ENCODE data around the gene KANK2.
"Not testable (repeated sequence)": the region's sequence is repeated elsewhere in the genome, so short reads cannot be mapped to it uniquely, and the experiment has no call there.

The KANK2 gene

DNA sequence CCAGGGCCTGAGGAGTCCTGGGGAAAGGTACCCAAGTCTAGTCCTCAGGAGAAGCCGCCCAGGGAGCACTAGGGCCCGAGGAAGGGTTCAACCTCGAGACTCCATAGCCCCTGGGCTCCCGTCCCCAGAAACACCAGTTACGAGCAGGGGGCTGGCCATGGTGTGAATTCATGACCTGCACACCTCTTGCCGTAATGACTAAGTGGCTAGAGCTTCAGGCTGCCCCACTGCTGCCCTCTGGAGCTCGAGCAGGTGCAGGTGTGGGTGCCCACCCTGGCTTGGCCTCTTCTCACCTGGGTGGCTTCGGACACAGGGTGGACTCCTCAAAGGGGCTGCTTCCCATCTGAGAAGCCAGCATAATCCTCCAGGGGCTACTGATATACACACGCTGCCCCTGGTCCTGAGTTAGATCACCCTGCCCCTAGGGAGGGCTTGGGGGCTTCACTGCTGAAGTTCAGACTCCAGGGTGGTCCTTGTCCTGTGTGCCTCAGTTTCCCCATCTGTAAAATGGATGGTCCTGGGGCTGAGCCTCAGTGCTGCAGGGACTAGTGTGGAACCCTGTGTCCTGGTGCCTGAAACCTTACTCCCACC is 55.3 kb downstream of the KANK2 start:
- DNase-seq (ENCODE audit: low read depth), result no peak
- no peak overlapping the region for H3K4me3 ChIP-seq (ENCODE audit: low read depth, low read length)
- TF ChIP-seq, protein P1, sequence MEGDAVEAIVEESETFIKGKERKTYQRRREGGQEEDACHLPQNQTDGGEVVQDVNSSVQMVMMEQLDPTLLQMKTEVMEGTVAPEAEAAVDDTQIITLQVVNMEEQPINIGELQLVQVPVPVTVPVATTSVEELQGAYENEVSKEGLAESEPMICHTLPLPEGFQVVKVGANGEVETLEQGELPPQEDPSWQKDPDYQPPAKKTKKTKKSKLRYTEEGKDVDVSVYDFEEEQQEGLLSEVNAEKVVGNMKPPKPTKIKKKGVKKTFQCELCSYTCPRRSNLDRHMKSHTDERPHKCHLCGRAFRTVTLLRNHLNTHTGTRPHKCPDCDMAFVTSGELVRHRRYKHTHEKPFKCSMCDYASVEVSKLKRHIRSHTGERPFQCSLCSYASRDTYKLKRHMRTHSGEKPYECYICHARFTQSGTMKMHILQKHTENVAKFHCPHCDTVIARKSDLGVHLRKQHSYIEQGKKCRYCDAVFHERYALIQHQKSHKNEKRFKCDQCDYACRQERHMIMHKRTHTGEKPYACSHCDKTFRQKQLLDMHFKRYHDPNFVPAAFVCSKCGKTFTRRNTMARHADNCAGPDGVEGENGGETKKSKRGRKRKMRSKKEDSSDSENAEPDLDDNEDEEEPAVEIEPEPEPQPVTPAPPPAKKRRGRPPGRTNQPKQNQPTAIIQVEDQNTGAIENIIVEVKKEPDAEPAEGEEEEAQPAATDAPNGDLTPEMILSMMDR (IDR thresholded peaks at IDR 0.05; ENCODE audit: control insufficient read depth, extremely low read depth, insufficient read depth), result 0 out of 2 replicates have a peak, but pooled peaks have one; percentile 5

DNA sequence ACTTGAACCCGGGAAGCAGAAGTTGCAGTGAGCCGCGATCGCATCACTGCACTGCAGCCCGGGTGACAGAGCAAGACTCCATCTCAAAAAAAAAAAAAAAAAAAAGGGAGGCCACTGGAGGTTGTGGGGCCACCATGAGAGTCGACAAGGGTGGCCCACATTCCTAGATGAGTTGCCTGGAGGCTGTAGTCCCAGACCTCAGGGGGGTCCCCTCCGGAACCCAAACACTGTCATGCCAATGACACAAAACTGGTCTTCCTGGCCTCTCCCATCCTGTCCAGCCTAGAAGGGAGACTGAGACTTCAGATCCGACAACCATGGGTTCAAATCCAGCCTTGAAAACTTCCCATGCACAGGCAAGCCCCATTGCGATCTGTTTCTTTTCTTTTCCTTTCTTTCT is 56.4 kb downstream of the KANK2 start:
- TF ChIP-seq, protein P1 (IDR thresholded peaks at IDR 0.05; ENCODE audit: control insufficient read depth, extremely low read depth, insufficient read depth), result no peak
- DNase-seq (ENCODE audit: low read depth), result no peak
- no peak overlapping the region for H3K4me3 ChIP-seq (ENCODE audit: low read depth, low read length)

- H3K4me3 ChIP-seq (ENCODE audit: low read depth, low read length), result not testable (repeated sequence)
These were observed 57.3 kb downstream of the KANK2 start for GRCh38 chr19:11140023-11140538.

GRCh38 chr19:11138601-11139300 is 58.6 kb downstream of the KANK2 start:
- H3K4me3 ChIP-seq (ENCODE audit: low read depth, low read length), result no peak overlapping the region
- DNase-seq (ENCODE audit: low read depth), result no peak
- TF ChIP-seq, protein P1 (IDR thresholded peaks at IDR 0.05; ENCODE audit: control insufficient read depth, extremely low read depth, insufficient read depth), result no peak

More at GRCh38 chr19:11140023-11140538, 57.3 kb downstream of the KANK2 start:
- not testable (repeated sequence) for DNase-seq (ENCODE audit: low read depth)

GRCh38 chr19:11137542-11138384 is 59.6 kb downstream of the KANK2 start:
- DNase-seq (ENCODE audit: low read depth), result no peak
- peak overlapping the region; percentile 29 for H3K4me3 ChIP-seq (ENCODE audit: low read depth, low read length)
- TF ChIP-seq, protein P1 (IDR thresholded peaks at IDR 0.05; ENCODE audit: control insufficient read depth, extremely low read depth, insufficient read depth), result peak; percentile 76

GRCh38 chr19:11136400-11137101 is 60.8 kb downstream of the KANK2 start:
- no peak overlapping the region for H3K4me3 ChIP-seq (ENCODE audit: low read depth, low read length)
- no peak for DNase-seq (ENCODE audit: low read depth)
- TF ChIP-seq, protein P1 (IDR thresholded peaks at IDR 0.05; ENCODE audit: control insufficient read depth, extremely low read depth, insufficient read depth), result no peak

Data from LNCaP clone FGC (cell line).